ENCODE data around the gene HLA-DMA.
A peak's percentile ranks its signal among the peaks of the same experiment; 100 is the strongest.

Gene HLA-DMA

DNA sequence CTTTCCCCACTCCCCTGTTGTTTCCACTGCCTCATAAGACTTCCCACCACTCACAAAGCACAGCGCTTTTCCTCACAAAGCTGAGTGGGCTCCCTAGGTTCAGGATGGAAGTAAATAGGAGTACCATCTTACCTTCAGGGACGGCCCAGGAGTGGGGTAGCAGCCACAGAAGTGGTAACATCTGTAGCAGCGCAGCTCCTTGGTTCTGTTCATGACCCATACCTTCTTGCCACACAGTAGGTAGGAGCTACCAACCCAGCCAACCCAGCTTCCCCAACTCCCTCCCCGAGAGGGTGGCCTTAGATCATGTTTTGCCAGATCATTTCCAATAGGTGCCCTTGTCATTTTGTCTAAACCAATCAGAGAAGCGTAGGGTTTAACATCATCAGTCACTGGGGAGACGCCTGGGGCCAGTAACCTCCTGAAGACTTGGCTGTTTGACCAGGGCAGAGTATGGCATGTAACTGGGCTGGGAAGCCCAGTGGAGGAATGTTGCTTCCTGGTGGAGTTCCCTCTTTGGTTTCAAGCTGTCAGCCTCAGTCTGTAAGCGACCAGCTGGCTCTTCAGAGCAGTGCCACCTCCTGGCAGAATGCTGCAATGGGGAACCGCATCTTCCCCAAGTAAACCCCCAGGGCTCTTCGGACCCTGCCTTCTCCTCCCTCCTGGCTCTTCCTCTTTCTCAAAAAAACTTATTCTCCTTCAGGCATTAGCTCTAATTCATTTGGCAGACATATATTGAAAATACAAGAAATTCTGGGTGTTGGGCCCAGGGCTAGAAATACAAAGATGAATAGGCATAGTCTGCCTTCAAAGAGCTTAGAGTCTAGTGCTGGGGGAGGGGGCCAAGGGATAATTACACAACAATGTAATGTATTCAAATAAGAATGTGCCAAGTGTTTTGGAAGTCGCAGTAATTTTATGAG lies at the start of gene HLA-DMA:
TSS of gene HLA-DMA (minus strand) at position 281 of the 923 bp plus-strand sequence. CDS start at position 220, 61 bp downstream.
- peak; percentile 61 for DNase-seq (ENCODE audit: low read depth)

DNA sequence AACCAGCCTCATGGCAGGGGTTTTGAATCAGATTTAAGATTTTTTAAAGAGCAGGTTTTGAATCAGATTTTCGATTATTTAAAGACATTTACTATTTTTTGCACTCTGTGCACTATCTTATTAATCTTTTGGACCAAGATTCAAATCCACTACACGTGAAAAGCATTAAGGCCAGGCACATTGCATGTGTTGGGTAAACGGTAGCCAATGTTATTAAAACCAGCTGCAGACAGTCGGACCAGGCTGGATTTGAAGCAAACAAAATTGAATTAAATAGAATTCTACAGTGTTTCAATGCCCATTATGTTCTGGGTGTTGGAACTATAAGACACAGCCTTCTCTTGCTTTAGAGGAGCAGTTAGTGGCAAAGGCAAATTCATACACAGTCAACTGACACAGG lies 48.8 kb upstream of the HLA-DMA start:
- no peak for DNase-seq (ENCODE audit: low read depth)

DNA sequence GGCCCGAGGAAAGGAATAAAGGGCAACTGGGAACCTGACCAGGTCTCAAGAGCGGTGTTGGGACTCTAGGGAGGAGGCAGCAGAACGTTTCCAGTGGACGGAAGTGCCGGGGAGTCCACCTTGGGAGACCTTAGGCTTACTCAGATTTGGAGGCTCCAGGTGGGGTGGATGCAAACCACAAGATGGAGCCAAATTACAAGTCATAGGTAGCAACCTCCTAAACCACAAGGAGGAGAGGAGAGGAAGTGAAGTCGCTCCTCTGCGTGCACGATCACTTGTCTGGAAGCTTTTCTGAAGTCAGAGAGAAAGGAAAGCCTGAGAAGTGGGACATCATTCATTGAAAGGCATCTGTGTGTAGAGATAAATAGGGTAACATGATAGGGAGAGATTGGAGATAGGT lies 47.2 kb upstream of the HLA-DMA start:
- DNase-seq (ENCODE audit: low read depth): no peak

DNA sequence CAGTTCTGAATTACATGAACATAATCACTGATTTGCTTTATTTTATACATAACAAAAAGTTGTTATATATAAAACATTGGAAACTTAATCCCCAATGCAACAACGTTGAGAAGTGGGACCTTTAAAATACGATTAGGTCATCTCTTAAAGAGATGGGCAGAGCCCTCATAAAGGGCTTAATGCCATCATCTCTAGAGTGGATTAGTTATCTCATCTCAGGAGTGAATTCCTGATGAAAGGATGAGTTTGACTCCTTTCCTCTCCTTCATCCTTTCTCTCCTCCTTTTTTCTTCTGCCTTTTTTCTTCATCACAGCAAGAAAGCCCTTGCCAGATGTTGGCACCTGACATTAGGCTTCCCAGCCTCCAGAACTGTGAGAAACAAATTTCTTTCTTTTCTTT lies 42.6 kb upstream of the HLA-DMA start:
- DNase-seq (ENCODE audit: low read depth): no peak

DNA sequence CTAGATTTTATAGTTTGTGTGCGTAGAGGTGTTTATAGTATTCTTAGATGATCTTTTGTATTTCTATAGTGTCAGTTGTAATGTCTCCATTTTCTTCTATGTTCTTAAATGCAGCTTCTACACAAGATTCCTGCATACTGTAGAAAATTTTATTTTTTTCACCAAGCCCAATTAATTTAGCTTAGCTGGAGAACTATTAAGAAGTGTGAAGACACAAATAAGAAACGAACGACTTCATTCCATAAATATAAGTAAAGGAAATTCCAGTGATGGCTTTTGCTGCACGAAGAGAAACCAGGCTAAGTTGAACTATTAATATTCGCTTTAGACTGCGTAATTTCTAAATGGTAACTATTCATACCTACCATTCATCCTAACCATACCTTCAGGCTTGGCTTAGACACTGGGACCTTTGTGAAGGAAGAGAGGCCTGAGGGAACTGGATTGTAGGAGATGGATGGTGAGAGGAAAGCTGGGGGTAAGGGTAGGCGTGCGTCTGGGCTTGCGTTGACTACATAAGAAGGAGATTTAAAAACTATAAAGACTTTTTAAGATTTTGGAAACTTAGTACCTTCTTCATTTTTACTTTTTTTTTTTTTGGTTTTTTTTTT lies 40.6 kb upstream of the HLA-DMA start:
- no peak for DNase-seq (ENCODE audit: low read depth)

DNA sequence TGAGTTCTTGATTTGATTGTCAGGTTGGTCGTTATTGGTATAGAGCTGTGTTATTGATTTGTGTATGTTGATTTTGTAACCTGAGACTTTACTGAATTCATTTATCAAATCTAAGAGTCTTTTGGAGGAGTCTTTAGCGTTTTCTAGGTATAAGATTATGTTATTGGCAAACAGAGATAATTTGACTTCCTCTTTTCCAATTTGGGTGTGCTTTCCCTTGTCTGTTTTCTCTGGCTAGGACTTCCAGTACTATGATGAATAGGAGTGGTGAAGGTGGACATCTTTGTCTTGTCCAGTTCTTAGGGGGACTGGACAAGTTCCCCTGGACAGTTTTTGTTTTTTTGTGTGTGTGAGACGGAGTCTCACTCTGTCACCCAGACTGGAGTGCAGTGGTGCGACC lies 39.1 kb upstream of the HLA-DMA start:
- no peak for DNase-seq (ENCODE audit: low read depth)

DNA sequence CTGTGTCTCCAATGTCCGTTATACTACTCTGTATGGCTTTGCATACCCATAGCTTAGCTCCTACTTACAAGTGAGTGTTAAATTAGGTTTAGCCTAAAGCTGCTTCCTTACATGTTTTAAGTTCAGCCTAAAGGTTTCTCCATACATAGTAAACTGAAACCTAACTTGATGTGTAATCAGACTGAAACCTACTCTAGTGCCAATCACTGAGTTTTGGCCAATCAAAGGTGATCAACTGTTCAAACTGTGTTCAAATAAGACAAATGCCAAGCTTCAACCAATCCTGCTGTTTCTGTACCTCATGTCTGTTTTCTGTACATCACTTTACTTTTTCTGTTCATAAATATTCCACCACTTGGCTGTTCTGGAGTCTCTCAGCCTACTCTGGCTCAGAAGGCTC lies 36.5 kb upstream of the HLA-DMA start:
- DNase-seq (ENCODE audit: low read depth): no peak

DNA sequence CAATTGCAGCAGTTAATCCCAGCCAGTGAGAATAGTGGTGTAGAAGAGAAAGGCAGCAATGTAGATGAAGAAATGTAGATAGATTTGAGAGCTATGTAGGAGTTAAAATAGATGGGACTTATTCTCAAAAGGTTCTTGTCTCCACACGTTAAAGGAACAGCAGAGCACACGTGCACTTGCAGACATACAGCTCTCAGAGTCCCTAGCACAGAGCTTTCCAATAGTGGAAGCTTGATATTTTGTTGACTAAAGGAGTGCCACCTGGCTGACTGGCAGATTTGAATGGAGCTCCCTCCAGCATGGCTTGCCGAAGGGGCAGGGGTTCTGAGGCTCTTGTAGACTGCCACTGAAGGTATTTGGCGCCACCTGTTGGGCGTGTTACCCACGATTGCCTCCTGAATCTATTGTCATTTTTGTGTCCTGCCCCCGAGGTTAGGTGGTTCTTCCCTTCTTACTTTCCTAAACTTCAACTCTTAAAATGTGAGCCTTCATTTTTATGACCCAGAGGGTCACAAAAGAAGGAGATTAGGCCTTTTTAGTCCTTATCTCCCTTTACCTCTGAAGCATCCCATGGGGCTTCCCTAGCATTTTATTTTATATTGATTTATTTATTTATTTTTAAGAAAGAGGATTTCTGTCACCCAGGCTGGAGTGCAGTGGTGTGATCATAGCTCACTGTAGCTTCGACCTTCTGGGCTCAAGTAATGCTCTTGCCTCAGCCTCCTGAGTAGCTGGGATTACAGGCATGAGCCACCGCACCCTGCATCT lies 31.9 kb upstream of the HLA-DMA start:
- peak; percentile 82 for DNase-seq (ENCODE audit: low read depth)

DNA sequence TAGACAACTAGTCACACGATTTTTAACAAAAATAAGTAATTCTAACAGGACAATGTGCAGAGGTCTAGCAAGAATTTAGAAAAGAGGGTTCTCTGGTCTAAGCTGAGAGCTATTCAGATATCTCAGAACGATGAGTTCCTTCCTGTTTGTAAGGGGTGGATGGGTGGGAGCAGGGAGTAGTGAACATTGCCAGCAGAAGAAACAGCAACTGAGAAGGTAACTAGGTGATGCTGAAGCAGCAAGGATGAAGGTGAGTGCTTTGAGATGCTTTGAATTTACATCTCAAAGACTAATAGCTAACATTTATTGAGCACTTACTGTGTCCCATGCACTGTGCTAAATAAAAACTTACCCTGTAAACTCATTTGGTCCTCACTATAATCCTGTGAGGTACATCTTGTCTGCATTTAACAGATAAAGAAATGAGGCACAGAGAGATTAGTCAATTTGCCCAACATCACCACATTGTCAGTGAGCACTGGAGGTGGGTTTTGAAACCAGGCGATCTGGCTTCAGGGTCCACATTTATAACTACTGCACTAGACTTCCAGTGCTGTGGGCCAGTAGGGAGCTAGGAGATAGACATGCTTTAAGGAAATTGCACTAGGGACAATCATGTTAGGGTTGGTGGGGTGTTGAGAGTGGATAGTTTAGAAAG lies 31.2 kb upstream of the HLA-DMA start:
- no peak for DNase-seq (ENCODE audit: low read depth)

DNA sequence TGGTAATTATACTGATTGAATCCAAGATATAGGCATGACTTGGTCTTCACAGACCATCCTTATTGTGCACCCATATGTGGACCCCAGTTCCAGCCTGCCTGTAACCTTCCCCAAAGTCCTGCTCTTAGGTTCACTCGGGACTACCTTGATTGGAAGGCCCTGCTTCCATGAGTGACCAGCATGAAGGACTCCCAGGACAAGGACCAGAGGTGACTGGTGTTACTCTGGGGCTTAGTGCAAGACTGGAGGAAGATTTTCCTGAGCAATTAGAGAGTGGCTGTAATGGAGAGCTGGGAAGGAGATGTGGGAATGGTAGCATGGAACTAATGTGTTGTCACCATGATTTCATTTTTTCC lies 30.6 kb upstream of the HLA-DMA start:
- no peak for DNase-seq (ENCODE audit: low read depth)

DNA sequence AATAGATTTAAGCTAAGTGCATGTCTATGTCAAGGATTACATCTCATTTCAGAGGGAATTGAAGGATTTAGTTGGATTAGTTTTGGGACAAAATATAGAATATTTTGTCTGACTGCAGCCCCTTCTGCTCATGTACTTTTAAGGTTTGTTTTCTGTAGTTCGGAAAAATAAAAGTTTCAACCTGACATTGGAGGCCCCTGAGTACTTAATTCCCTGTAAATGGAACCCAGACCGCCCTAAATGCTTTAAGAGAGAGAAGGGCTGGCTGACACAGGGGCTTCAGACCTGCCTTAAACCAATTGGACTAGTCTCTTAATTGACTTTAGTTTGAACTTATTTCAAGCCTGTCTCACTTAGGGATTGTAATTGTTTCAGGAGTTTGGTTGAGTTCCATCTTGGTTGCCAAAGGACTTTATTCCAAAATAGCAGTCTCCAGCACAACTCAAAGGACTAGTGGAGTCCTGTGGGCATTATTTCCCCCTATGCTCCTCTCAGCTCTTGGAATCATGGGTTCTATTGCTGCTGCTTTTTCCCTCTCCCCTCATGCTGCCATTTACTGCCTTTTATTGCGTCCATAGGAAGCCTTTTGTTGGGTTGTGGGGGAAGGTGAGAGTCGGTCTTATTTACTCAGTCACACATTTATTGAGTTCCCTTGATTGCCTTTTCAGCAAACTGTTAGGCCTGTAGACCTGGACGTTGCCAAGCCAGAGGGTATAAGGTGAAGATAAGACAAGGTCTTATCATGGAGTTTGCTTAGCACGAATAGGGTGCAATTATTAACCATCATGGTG lies 30.0 kb upstream of the HLA-DMA start:
- DNase-seq (ENCODE audit: low read depth): no peak

DNA sequence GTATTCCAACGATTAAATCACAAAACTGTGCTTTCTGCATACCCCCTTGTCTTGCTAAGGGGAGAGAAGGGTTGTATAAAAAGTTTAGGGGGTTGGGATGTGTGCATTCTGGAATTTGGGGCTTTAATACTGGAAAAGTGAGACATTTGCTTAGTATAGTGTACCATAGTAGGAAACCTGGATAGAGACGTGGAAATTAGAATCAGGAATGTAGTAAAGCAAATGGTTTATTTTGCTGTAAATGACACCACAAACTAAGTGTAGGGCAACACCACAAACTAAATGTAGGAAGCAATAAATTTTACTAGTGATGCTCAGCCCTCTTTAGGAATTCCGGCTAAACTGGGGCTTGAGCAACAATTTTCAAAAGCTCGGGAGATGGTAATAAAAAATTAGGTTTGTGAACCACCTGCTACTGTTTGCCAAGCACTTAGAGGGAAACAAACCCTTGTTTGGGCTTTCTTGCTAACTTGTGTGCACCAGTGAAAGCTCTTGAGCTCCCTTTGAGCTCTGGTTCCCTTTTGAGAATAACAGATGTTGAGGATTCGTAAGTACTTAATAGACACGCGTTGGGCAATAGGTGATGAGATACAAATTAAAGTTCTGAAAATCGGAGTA lies 29.3 kb upstream of the HLA-DMA start:
- DNase-seq (ENCODE audit: low read depth): no peak

DNA sequence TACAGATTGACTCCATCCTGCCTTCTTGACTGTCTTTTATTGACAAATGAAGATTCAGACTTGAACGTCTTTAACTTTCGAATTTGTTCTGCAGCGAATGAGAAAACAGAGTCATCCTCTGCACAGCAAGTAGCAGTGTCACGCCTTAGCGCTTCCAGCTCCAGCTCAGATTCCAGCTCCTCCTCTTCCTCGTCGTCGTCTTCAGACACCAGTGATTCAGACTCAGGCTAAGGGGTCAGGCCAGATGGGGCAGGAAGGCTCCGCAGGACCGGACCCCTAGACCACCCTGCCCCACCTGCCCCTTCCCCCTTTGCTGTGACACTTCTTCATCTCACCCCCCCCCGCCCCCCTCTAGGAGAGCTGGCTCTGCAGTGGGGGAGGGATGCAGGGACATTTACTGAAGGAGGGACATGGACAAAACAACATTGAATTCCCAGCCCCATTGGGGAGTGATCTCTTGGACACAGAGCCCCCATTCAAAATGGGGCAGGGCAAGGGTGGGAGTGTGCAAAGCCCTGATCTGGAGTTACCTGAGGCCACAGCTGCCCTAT lies 27.7 kb upstream of the HLA-DMA start:
- DNase-seq (ENCODE audit: low read depth): no peak

DNA sequence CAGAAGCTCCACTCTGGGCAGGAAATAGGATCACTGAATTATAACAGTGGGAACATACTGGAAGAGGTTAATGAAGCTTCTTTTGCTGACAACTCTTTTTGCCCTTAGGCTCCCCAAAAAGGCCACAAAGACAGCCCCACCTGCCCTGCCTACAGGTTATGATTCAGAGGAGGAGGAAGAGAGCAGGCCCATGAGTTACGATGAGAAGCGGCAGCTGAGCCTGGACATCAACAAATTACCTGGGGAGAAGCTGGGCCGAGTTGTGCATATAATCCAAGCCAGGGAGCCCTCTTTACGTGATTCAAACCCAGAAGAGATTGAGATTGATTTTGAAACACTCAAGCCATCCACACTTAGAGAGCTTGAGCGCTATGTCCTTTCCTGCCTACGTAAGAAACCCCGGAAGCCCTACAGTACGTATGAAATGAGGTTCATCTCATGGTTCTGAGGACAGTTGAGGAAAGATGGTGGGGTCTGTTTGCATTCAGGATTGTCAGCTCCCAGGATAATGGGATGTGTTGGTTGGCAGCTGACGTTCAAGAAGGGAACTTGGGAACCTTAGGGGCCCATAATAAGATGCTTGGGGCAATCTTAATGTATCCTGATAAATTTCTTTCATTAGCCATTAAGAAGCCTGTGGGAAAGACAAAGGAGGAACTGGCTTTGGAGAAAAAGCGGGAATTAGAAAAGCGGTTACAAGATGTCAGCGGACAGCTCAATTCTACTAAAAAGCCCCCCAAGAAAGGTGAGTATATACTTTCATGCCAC lies 27.0 kb upstream of the HLA-DMA start:
- DNase-seq (ENCODE audit: low read depth): no peak

DNA sequence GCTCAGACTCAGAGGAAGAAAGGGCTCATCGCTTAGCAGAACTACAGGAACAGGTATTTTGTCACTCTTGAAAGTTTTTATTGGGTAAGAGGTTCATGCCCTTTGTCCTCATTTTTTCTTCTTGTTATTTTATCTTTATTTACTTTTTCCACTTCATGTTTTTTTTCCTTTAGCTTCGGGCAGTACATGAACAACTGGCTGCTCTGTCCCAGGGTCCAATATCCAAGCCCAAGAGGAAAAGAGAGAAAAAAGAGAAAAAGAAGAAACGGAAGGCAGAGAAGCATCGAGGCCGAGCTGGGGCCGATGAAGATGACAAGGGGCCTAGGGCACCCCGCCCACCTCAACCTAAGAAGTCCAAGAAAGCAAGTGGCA lies 25.0 kb upstream of the HLA-DMA start:
- DNase-seq (ENCODE audit: low read depth): no peak

DNA sequence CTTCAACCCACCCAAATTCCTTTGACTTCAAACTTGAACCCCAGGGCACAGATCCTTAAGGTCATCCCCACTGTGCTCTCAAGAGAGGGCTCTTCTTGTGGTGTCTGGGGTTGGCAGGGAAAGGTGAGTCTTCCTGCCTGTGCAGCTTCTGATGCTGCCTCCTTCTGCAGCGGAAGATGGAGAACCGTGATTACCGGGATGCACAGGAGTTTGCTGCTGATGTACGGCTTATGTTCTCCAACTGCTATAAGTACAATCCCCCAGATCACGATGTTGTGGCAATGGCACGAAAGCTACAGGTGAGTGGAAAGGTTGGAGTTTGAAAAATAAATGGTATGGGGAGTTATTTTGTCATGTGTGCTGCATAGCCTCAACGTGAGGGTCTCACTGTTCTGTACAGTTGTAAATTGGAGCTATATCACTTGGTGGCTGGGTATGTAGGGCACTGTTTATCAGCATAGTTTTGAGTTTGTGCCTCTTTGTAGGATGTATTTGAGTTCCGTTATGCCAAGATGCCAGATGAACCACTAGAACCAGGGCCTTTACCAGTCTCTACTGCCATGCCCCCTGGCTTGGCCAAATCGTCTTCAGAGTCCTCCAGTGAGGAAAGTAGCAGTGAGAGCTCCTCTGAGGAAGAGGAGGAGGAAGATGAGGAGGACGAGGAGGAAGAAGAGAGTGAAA lies 24.5 kb upstream of the HLA-DMA start:
- no peak for DNase-seq (ENCODE audit: low read depth)

DNA sequence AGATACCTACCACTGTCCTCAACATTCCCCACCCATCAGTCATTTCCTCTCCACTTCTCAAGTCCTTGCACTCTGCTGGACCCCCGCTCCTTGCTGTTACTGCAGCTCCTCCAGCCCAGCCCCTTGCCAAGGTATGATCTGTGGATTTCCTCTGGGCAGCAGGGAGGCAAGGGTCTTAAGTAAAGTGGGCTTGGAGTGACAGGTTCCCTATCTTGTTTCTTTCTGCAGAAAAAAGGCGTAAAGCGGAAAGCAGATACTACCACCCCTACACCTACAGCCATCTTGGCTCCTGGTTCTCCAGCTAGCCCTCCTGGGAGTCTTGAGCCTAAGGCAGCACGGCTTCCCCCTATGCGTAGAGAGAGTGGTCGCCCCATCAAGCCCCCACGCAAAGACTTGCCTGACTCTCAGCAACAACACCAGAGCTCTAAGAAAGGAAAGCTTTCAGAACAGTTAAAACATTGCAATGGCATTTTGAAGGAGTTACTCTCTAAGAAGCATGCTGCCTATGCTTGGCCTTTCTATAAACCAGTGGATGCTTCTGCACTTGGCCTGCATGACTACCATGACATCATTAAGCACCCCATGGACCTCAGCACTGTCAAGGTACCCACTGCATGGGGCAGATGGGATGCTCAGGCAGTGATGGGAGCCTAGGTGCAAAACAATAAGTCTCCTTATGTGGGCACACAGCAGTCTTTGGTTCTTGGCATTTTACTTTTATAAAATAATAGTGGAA lies 23.6 kb upstream of the HLA-DMA start:
- DNase-seq (ENCODE audit: low read depth): no peak

DNA sequence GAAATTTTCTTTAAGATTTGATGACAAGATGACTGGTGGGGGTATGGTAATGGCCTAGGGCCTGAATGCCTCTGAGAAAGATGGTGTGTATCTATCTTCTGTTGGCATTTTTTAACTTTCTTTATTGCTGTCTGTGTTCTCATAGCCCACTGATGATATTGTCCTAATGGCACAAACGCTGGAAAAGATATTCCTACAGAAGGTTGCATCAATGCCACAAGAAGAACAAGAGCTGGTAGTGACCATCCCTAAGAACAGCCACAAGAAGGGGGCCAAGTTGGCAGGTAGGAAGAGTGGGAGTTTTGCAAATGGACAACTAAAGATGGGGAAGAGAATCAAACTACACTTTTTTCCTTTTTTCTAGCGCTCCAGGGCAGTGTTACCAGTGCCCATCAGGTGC lies 23.0 kb upstream of the HLA-DMA start:
- DNase-seq (ENCODE audit: low read depth): no peak

Measured in activated T-cell treated with anti-CD3 and anti-CD28 coated beads for 24 hours (primary cell).